Measurements from ENCODE around the gene MYO1B. TPM values are rescaled to one million over a fixed set of nuclear protein-coding genes. Genes with fewer than 3 reads are reported as not detected.

Gene MYO1B
- polyA plus RNA-seq, 1 experiment: 87.2 TPM

- TF ChIP-seq CTCF (IDR thresholded peaks at IDR 0.05; ENCODE audit: insufficient read depth, low read depth, low read length): no peak
- no peak overlapping the region for H3K4me3 ChIP-seq (ENCODE audit: low read depth, low read length)
- no peaks in the 10 kb centered on the region for H3K27me3 ChIP-seq (ENCODE audit: control insufficient read depth, insufficient read depth, low read length)
- ChIA-PET CTCF (interaction anchor here (0.7 to 1.6 kb wide), 3 partner anchors 75 to 260 kb away, joined by 3 to 6 read pairs (median 3); no protein-coding TSS in a partner anchor), POLR2A (no interaction called here)
- no peak for DNase-seq (ENCODE audit: low read depth)
- H3K36me3 ChIP-seq (ENCODE audit: control insufficient read depth, insufficient read depth, low read length): no peaks in the 10 kb centered on the region
These were observed 4.3 kb upstream of the MYO1B start for GRCh38 chr2:191240871-191241270.

GRCh38 chr2:191241418-191241817, 3.8 kb upstream of the MYO1B start:
- TF ChIP-seq CTCF (IDR thresholded peaks at IDR 0.05; ENCODE audit: insufficient read depth, low read depth, low read length): no peak
- POLR2A ChIA-PET: no interaction called here
- CTCF ChIA-PET: interaction anchor here (0.7 to 1.5 kb wide), 2 partner anchors 246 to 259 kb away, joined by 3 read pairs; no protein-coding TSS in a partner anchor
- Histone ChIP-seq H3K27me3 (ENCODE audit: control insufficient read depth, insufficient read depth, low read length) (no peaks in the 10 kb centered on the region), H3K4me3 (ENCODE audit: low read depth, low read length) (no peak overlapping the region), H3K36me3 (ENCODE audit: control insufficient read depth, insufficient read depth, low read length) (no peaks in the 10 kb centered on the region)
- DNase-seq (ENCODE audit: low read depth): no peak

- no peaks in the 10 kb centered on the region for H3K27me3 ChIP-seq (ENCODE audit: control insufficient read depth, insufficient read depth, low read length)
- DNase-seq (ENCODE audit: low read depth): no peak
- CTCF ChIA-PET: interaction anchor here (0.7 to 1.9 kb wide), 5 partner anchors 9 to 258 kb away, joined by 3 to 11 read pairs (median 3); no protein-coding TSS in a partner anchor
- H3K4me3 ChIP-seq (ENCODE audit: low read depth, low read length): no peak overlapping the region
- H3K36me3 ChIP-seq (ENCODE audit: control insufficient read depth, insufficient read depth, low read length): no peaks in the 10 kb centered on the region
- POLR2A ChIA-PET: interaction anchor here (0.5 kb wide), 1 partner anchor 137 kb away, joined by 3 read pairs; no protein-coding TSS in a partner anchor
- no peak for TF ChIP-seq CTCF (IDR thresholded peaks at IDR 0.05; ENCODE audit: insufficient read depth, low read depth, low read length)
These were observed 2.0 kb upstream of the MYO1B start for GRCh38 chr2:191243154-191243553.

- no peaks in the 10 kb centered on the region for H3K36me3 ChIP-seq (ENCODE audit: control insufficient read depth, insufficient read depth, low read length)
- ChIA-PET CTCF (interaction anchor here (1.9 kb wide), 1 partner anchor 257 kb away, joined by 11 read pairs; no protein-coding TSS in a partner anchor), POLR2A (no interaction called here)
- H3K27me3 ChIP-seq (ENCODE audit: control insufficient read depth, insufficient read depth, low read length): no peaks in the 10 kb centered on the region
- no peak for DNase-seq (ENCODE audit: low read depth)
- no peak for TF ChIP-seq CTCF (IDR thresholded peaks at IDR 0.05; ENCODE audit: insufficient read depth, low read depth, low read length)
- H3K4me3 ChIP-seq (ENCODE audit: low read depth, low read length): no peak overlapping the region
These were observed 854 bp upstream of the MYO1B start for GRCh38 chr2:191244350-191244749.

GRCh38 chr2:191245869-191246531, 796 bp downstream of the MYO1B start:
- no peak for DNase-seq (ENCODE audit: low read depth)

More at GRCh38 chr2:191245869-191246531, 796 bp downstream of the MYO1B start:
- POLR2A ChIA-PET: interaction anchor here (0.5 to 0.8 kb wide), 5 partner anchors 19 to 156 kb away, joined by 3 to 22 read pairs (median 7); no protein-coding TSS in a partner anchor
- H3K4me3 ChIP-seq (ENCODE audit: low read depth, low read length): peak overlapping the region; percentile 88
- no peaks in the 10 kb centered on the region for H3K27me3 ChIP-seq (ENCODE audit: control insufficient read depth, insufficient read depth, low read length)
- no peak for TF ChIP-seq CTCF (IDR thresholded peaks at IDR 0.05; ENCODE audit: insufficient read depth, low read depth, low read length)
- CTCF ChIA-PET: interaction anchor here (0.5 to 3.1 kb wide), 12 partner anchors 13 to 415 kb away, joined by 3 to 23 read pairs (median 3); no protein-coding TSS in a partner anchor
- no peaks in the 10 kb centered on the region for H3K36me3 ChIP-seq (ENCODE audit: control insufficient read depth, insufficient read depth, low read length)

All from BJ (cell line).